Embryonic facial prominence (tissue), 1 donor: ENCODE data around the gene ALDH3B2.
"Not testable (repeated sequence)": the region's sequence is repeated elsewhere in the genome, so short reads cannot be mapped to it uniquely, and the experiment has no call there.

ENCODE experiments used
- DNase-seq: peaks from one replicate; pipeline ENCODE4 v3.0.0-alpha.2; 2016; ENCODE audit errors: extremely low spot score

ALDH3B2 gene

DNA sequence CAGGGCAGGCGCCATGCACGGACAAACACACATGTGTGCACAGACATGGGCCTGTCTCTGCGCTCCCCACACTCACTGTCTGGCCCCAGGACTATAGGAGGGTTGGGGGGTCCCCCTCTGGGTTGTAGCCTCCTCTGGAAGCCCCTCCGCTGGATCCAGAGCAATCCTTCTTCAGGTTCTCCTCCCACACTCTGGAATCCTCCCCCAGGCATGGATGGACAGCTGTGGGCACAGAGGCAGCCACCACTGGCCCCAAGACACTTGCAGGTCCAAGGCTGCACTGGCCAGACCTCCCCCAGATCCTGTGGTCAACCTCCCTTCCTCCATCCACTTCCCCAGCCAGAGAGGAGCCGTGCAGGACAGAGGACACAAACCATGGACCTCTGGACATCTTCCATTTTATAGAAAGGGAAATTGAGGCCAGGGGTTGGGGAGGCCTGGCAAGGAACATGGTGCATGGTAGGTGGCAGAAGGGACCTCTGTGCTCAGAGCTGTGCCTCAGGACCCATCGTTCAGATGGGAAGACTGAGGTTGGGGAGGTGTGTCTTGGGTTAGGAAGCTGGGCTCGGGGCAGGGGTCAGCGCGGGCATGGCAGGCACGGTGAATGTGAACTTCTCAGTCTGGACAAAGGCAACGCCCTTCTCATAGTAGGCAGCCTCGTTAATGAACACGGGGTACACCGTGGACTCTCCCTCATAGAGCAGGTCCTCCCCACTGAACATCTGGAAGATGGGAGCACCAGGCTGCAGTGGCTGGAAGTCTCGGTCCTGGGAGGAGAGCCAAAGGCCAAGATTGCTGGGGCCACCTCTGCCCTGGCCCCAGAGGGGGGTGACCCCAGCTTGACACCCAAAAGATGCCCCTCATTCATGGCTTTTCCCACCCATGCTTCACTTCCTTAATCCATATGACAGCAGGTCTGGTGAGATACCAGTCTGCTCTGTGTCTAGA lies 32.0 kb downstream of the ALDH3B2 start:
- no peak for DNase-seq

DNA sequence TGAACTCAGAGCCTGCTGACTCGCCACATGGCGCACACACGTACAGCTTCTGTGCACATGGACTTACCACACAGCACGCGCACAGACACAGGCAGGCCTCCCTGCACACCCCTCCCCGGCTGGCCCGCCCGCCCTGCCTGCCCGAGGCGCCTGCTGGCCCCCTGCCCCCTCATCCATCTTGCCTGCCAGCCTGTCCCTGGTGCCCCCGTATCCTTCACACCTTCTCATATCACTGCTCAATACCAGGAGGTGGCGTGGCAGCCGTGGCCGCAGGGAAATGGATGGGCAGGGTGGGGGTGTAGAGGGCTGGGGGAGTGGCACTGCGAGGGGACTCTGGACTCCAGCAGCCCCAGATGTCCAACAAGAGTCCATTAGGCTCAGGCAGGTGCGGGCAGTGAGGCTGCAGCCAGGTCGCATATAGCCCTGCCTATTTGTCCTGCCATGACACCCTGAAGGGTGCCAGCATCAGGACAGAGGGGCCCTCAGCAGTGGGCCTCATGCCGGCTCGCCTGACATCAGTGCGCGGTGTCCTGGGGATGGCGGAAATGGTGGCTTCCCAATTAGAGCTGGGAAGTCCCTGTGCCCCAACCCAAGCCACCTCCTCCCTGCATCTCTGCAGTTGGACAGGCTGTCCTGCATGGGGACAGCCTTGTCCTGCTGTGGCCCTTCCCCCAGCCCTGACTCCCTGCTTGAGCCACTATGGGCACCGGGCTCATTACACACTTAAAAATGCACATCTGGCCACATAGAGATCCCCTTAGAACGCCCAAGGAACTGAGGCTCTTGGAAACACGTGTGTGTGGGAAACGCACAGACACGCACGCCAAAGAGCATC lies 32.9 kb downstream of the ALDH3B2 start:
- DNase-seq: no peak

DNA sequence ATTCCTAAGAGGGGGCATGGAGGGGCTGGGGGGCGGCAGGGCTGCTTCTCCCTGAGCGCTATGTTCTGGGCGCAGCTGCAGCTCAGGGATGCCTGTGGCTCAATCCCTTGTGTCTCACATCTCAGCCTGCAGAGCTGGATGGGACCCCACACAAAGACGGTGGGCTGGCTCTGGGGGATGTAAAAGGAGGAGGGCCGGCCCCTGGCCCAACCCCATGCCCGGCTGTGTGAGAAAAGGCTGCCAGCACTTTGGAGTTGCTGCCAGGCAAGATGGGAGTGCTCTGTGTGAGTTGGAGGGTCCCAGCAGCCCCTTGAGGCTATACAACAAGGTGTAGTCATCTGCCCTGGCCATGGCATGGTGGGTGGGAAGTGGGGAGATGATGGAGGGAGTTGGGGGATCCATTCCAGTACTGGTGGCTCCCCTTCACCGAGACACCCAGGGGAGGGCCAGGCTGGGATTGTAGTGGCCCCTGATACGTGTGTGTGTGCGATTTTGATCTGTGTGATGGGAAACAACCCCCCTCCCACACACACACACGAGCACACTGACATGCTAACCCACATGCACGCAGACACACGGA lies 33.6 kb downstream of the ALDH3B2 start:
- no peak for DNase-seq

DNA sequence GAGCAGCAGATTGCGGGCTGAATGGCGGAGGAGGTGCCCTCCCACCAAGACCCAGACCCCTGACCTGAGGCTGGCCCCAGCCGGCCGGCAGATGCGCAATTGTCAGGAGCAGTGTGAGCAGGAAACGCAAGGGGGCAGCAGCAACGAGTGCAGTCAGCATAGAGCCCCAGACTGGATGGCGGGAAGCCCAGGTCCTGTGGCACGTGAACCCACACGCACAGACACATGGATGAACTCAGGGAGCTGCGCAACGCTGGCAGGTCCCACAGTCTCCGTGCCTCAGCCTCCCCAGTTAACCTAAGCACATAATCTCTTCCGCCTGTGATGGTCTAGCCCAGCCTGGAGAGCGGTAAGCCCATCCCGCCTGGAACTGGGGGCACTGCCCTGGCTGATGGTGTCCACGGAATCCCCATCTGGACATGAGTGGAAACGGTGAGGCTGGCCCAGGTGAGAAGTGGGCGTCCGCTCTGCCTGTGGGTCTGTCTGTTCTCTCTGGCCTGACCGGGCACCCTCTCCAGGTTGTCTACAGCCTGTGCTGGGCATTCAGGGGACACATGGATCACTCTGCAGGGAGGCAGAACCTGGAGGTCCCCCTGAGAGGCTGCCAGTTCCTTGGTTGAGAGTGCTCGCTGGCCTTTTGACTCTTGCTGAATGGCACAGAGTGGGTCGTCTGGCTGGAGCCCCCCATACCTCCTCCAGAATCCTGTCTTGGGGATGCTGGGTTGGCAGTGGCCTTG lies 34.2 kb downstream of the ALDH3B2 start:
- no peak for DNase-seq

DNA sequence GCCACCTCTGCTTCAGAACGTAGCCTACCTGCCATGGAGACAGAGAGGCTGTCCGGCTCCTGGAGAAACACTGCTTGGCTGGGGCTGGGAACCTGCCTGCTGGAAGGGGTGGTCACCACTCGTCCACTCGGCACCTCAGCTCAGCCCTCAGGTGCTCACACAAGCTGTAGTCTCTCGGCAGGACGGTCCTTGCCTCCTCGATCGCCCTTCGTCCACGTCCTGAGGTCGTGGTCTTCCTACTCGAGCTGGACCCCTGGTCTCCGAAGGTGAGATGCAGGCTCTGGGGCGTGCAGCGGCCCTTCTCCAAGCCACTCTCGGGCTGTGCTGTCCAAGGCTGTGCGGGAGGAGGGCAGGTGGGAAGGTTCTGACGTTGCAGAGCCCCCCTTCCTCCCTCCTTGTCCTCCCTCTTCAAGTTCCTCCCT lies 35.0 kb downstream of the ALDH3B2 start, which contains the start of gene TBX10:
Gene TBX10 (minus strand): TSS at position 326 of the 422 bp plus-strand sequence. CDS start 291 bp downstream, at position 35.
- no peak for DNase-seq

DNA sequence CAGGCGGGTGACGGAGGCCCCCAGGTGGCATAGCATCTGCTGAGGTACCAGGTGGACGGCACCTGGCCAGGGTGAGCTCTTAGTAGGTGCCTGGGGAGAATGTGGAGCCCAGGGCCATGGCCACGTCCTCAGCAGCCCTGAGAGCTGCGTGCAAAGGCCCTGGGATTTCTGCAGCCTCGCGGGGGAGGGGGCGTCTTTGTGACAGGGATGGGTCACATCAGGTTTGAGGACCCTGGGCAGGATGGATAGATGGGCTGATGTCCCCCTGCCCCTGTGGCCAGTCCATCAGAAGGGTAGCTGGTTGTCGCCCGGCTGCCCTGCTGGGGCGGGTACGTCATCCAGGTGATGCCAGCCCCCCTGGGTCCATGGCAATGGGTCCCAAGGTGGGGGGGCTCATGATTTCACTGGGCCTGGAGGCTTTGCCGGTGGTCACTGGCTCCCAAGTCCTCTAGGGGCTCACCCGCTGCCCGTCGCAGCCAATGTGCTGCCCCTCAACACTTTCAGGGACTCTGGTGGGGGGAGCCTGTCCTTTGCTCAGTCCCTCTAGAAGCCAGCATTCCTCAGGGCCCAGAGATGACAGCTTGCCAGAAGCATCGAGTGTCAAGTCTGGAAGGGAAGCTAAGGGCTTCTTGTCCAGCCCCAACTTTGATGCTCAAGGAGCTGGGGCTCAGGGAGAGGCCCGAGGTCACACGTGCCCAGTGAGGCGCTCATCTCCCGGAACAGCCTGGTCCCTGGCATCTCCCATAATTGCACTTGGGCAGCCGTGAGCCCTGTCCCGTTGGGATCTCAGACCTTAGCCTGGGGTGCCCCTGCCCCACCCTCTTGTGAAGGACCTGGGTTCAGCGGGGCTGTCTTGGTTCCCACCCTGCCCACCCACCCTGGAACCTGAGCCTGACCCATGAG lies 35.6 kb downstream of the ALDH3B2 start:
- DNase-seq: no peak

DNA sequence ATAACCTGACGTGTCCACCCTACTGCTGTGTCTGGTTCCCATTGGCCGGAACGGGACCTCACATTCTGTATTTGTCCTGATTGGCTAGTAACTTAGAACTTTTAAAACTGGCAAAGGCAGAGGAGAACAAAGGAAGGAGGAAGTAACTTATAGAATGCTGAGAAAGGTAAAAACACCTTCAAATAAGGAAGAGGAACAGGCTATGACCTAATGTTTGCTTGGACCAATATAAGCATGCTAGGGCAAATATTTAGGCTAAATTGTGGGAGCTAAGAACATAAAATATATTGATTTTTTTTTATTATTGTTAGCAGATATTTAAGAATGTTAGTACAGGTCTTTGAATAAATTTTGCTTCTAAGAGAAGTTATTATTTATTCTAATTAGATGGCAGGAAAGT lies 37.0 kb downstream of the ALDH3B2 start:
- not testable (repeated sequence) for DNase-seq

DNA sequence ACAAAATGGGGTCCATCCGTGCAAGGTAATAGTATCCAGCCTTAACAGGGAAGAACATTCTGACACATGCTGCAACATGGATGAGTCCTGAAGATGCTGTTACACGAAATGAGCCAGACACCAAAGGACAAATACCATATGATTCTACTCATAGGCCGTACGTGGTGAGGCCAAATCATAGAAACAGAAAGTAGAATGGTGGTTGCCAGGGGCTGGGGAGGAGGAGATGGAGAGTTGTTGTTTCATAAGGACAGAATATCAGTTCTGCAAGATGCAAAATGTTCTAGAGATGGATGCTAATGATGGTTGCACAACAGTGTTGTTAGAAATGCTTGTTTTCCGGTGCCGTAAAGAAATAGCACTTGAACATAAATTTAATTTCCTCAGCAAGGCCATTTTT lies 37.5 kb downstream of the ALDH3B2 start:
- DNase-seq: no peak

DNA sequence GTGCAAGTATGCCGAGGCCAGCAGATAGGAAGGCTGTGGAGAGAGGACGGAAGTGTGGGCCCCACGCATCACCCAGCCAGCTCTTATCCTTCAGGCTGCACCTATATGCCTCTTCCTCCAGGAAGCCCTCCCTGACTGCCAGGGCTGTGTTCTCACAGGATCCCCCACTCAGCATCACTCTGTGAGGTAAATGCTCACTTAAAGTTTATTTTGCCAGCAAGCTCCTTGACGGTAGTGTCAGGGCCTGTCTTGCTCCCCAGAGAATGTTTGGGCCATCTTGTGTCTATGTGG lies 39.2 kb downstream of the ALDH3B2 start:
- no peak for DNase-seq

DNA sequence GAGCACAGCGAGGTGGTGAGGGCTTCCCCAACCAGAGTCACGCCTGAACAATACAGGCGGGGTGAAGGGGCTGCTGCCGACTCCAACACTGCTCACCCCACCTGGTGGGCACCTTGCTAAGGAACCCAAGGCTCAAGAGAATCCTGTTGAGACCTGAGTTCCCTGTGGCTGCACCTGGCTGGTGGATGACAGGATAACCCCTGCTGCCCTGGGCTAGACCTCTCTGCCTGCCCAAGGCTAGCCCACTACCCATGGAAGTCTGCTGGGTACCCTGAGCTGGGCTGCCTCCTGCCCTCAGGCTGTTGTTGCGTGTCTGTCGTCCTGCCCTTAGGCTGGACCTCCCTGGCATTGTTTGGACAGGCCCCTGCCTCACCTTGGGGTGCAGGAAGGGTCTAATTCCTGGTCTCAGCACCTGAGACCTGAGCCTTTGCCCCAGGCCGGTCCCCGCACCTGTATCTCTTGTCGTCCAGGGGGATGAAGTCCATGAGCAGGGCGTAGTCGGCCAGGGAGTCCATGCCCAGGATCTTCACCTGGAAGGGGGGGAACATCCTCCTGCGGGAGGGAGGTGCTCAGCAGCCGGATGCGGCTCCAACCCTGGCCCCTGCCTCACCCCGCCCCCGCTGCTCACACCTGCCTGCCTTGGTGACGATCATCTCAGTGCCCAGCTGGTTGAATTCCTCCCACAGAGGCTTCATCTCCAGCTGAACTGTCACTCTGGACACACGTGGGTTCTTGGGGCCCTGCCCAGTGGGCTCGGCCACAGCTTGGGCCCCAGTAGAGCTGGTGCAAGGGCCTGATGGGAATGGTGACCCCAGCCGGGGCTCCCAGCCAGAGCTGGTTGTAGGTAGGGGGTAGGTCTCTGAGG lies 39.8 kb downstream of the ALDH3B2 start:
- no peak for DNase-seq

DNA sequence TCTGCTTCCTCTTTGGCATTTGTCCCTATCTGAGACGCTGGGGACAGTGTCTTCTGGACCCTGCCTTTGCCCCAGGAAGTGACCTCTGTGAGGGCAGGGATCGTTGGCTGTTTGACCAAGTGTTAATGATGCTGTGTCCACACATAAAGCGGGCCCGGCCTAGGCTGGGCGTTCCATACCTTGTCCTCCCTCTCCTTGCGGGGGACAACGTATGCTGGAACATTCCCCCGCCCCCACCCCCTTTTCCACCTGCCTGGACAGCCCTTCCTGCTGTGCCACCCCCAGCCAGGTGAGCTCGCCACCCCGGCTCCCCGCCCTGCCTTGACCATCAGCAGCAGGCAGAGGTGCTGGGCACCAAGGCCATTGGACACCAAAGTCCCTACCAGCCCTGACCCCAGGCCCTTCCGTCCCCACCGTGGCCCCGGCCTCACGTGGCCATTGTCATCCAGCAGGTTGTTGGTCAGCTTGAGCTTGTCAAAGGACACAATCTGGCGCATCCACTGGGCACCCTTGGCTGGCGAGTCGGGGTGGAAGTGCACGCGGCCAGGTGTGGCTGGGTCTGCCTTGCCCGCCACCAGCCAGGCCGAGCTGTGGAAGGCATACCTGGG lies 40.6 kb downstream of the ALDH3B2 start:
- DNase-seq: no peak

DNA sequence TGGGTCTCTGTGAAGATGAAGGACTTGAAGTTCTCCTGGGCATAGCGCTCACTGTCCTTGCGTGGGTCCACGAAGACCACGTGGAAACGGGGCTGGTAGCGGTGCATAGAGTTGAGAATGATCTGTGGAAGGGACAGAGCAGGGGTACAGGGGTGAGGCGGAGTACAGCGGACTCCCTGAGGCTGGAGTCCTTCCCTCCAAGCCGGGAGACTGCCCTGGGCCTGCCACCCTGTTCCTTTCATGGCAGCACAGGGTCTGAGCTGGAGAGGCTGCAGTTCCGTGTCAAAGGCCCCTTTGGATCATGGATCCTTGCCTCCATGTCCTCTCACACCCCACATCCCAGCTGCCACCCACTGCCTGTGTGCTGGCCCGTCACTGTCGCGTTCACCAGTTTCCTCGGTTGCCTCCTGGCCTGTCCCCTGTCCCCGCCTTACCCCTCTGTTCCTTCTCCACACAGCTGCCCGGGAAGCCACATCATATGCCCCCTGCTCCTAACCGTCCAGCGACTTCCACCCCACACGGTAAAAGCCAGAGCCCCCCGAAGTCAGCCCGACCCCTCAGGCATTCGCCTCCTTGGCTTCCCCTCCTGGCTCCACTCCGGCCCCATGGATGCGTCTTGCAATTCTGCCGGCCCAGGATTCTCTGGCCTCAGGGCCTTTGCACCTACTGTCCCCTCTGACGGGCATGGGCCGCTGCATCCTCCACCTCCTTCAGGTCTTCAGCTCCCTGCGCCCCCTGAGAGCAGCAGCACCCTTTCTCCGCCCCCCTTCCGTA lies 41.3 kb downstream of the ALDH3B2 start:
- no peak for DNase-seq

DNA sequence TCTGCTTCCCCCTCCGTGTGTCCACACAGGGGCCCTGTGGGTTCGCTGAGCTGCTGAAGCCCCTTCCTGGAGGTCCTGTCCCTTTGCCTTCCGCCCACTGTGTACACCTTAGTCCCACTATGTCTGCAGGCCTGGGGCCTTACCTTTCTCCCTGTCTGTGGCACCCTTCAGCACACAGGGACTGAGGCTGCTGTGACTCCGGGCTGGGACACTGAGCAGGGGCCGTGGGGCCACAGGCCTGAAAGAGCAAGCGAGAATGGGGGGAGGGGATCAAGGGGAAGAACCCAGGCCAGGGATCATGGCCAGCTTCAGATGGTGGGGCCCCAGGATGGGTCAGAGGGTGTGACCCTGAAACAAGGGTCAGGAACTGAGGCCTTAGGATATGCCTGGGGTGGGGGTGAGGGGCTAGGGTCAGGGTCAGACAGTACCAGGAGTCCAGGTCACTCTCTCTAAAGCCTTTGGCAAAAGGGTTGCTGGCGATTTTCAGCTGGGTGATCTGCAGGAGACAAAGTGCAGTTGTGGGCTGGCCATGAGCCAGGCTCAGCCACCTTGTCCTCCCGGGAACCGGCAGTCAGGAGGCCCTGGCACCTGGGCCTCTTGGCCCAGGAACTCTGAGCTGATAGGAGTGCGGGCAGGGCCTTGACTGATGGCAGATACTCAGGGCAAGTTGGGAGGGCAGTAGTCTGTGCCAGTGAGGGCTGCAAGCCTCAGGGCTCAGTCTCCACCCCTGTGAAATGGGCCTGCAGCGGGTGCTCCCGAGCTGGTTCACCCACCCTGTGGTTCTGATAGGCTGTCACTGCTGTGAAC lies 42.0 kb downstream of the ALDH3B2 start:
- DNase-seq: no peak

DNA sequence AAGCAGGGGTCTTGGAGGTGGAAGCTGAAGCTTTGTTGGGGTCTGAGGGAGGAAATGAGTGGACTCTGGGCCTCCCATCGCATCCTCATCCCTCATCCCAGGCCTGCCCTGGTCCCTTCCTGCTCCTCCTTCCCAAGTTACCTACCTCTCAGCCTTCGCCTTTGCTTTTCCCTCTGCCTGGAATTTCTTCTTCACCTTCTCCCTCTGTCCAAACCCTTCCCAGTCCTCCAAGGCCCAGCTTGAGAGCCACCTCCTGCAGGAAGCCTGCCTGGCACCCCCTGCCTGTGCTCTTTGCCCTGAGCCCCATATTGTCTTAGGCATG lies 42.6 kb downstream of the ALDH3B2 start:
- no peak for DNase-seq

DNA sequence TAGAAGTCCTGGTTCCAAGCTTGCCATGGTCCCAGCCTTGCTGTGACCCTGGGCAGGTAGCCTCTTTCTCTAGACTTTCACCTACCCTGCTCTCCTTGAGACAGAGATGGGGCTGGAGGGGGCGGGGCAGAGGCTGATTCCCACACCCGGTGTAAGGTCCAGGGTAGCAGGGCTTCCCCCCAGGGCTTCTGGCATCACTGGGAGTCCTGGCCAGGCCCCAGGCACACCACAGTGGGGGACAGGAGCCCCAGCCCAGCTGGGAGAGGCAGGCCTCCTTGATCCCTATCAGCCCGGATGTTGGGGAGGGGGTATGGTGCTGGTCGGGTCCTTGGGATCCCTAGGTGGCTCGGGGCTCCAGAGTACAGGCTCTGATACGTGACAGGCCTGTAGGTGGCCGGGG lies 43.0 kb downstream of the ALDH3B2 start:
- no peak for DNase-seq

DNA sequence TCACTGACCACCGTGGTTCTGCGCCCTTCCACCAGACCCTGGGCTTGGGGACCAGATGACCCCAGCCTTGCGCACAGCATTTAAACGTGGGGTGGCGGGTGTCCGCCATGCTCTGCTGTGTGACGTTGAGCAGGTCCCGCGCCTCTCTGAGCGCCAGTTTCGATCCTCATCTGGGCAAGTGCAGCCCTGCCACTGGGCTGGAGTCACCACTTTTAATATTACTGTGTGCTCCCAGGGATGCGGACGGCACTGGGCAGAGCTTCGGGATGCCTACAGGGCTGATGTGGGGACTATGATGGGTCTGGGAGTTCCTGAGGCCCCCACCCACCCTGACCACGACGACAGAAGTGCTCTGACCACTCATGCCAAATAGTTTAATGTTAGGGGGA lies 43.5 kb downstream of the ALDH3B2 start:
- no peak for DNase-seq

DNA sequence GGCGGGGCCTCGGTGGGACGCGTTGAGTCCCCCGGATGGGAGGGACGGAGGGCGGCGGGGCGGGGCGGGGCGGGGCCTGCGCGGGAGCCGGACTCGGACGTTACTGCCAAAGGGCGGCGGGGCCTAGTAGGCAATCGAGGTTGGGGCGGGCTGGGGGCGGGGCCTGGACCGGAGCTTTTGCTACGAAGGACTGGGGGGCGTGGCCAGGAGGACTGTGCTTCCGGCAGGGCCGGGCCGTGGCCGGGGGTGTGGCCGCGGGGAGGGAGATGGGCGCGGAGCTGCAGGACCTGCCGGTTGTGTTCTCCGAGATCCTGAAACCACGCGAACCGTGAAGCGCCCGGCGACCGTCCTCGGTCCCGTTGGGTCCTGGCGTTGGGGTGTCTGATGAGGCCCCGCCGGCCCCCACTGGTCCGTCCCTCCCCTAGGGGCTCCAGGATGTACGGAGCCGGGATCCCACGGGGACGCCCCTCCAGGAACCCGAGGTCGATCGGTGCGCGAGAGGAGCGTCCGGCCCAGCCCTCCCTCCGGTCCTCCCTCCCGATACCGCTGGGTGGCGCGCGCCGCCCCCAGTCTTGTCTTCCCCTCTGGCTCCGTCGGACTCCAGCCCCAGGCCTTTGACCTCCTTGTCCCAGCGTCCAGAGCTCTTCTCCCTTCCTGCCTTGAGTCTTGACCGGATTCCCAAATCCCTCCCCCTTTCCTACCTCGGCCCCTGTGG lies 44.0 kb downstream of the ALDH3B2 start:
- DNase-seq: peak; percentile 94
